Measurements from ENCODE around the gene CDAN1.

DNA sequence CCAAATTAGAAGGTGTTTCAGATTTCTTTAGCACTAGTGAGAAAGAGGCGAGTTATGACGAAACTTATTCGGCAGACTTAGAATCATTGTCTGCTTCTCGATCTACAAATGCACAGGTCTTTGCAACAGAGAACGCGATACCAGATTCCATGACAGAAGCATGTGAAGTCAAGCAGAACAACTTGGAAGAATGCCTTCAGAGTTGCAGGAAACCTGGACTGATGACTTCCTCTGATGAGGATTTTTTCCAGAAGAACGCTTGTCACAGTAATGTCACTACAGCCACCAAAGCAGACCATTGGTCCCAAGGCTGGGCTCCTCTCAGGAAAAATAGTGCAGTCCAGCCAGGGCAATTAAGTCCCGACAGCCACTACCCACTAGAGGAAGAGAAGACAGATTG, 50.6 kb downstream of the CDAN1 start:
- TF ChIP-seq, protein P1, sequence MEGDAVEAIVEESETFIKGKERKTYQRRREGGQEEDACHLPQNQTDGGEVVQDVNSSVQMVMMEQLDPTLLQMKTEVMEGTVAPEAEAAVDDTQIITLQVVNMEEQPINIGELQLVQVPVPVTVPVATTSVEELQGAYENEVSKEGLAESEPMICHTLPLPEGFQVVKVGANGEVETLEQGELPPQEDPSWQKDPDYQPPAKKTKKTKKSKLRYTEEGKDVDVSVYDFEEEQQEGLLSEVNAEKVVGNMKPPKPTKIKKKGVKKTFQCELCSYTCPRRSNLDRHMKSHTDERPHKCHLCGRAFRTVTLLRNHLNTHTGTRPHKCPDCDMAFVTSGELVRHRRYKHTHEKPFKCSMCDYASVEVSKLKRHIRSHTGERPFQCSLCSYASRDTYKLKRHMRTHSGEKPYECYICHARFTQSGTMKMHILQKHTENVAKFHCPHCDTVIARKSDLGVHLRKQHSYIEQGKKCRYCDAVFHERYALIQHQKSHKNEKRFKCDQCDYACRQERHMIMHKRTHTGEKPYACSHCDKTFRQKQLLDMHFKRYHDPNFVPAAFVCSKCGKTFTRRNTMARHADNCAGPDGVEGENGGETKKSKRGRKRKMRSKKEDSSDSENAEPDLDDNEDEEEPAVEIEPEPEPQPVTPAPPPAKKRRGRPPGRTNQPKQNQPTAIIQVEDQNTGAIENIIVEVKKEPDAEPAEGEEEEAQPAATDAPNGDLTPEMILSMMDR (conservative IDR thresholded peaks at IDR 0.05; ENCODE audit: low read length) = no peak
- TF ChIP-seq EZH2phosphoT487 (IDR thresholded peaks at IDR 0.05; ENCODE audit: borderline replicate concordance) = no peak
